Pancreas (tissue), 10 donors: ENCODE measurements around the gene FAM168A. TPM values are rescaled to one million over a fixed set of nuclear protein-coding genes. Genes with fewer than 3 reads are reported as not detected.
A peak's percentile ranks its signal among the peaks of the same experiment; 100 is the strongest.

Source experiments
- ATAC-seq, 4 donors: fragments of 200-7000 bp; cut with Tn5 transposase; one replicate each; pipeline versions ENCODE4 v1.8.0 to v1.9.1; 2020; ENCODE audit warnings: mild to moderate bottlenecking in 4 of 4, moderate library complexity in 4 of 4
- DNase-seq, 6 donors: peaks; one replicate each; pipeline ENCODE4 v3.0.0-alpha.2; 2020
- FAIRE-seq: peaks from 2 replicates; lab custom pipeline; 2012; peaks lifted over from hg19 to GRCh38; lab: Jason Lieb, UNC
- H3K27ac ChIP-seq, 4 donors: fragments of 200-600 bp; sonication (generic); 1 replicate in 3 of 4; 2 replicates in 1 of 4; pipeline versions ENCODE4 v1.5.0 to v1.8.0; 2020
- H3K27me3 ChIP-seq, 4 donors: fragments of 200-600 bp; one replicate each; pipeline ENCODE4 v1.8.0; 2021
- H3K36me3 ChIP-seq, 3 donors: fragments of 200-600 bp; sonication (generic) in 1 of 3; one replicate each; pipeline versions ENCODE4 v1.5.0 to v1.8.0; 2020 to 2021
- H3K4me1 ChIP-seq, 3 donors: fragments of 200-600 bp; one replicate each; pipeline ENCODE4 v1.8.0; 2021
- H3K4me3 ChIP-seq, 4 donors: fragments of 200-600 bp; sonication (generic) in 2 of 4; one replicate each; pipeline versions ENCODE4 v1.5.0 to v1.8.0; 2020 to 2021
- H3K9me3 ChIP-seq, 4 donors: fragments of 200-600 bp; one replicate each; pipeline ENCODE4 v1.8.0; 2021
- WGBS, 2 donors: extraction: QIAGEN DNeasy Blood & Tissue Kit; methylation state at CpG; one replicate each; pipeline ENCODE4 v1.1.7; 2013; 5-methylcytosine and 5-hydroxymethylcytosine counted together
- intact Hi-C, 3 donors: fragments of 100-400 bp; cut with DNase I; formaldehyde crosslinking; loops; one replicate each; pipeline versions ENCODE4 v1.11.1 to v1.14.2; 2022
- polyA plus RNA-seq, 2 donors: library from polyadenylated mRNA; stranded (reverse); fragments of 200-250 nt; gene quantifications; one replicate each; pipeline ENCODE4 v1.2.3, GENCODE V29; 2013
- total RNA-seq, 6 donors: library from RNA; stranded (reverse); fragmentation: NEBNext Ultra II Directional in 4 of 6; extraction: Animal tissue kit (Norgen Biotek cat#: 25700) in 4 of 6; gene quantifications; one replicate each; pipeline versions ENCODE4 v1.2.1 to v1.2.4, GENCODE V29; 2021 to 2023
- TF ChIP-seq, protein P1 (sequence below), 4 donors: fragments of 200-600 bp; sonication (generic) in 3 of 4; IDR thresholded peaks; one replicate each; pipeline versions ENCODE4 v1.5.0 to v1.8.0; 2021; ENCODE audit warnings: antibody characterized with exemption in 4 of 4
- donor health status: healthy with polysubstance abuse.
- donor health status: DM: no; HTN: no; CAD: no; lungs with moderate emphysema.
- donor health status: DM: no; HTN: no; CAD: no.
- donor health status: control.
- donor health status: control.
- donor health status: Bipolar disorder and iron deficiency.
- donor health status: DM: yes; HTN: yes; CAD: no.
- donor health status: DM: no; HTN: no; CAD: no.
- donor health status: DM: no; HTN: no; CAD: no.
- donor health status: DM: yes; HTN: yes; CAD: no.

The FAM168A gene
- total and polyA plus RNA-seq, 8 donors: 4.9 to 22.5 (median 13.4) TPM

DNA sequence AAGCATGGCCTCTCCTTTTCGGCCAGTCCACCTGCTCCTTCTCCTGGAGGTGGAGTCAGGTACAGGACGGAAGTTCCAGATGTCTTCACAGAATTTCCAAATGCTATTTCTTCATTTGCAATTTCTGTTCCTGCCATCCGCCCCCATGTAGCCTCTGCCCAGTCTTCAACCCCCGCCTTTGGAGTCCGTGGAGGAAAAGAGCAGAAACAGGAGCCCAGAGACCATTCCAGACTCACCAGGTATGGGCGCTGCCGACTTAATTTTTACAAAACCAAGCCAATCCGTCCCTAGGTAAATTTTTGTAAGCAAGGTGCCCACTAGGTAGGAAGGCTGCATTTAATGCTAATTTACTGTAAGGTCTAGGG is 192.8 kb downstream of the FAM168A start:
- H3K27ac ChIP-seq: no peak overlapping the region
- no peaks in the 10 kb centered on the region for H3K9me3 ChIP-seq
- TF ChIP-seq, protein P1, sequence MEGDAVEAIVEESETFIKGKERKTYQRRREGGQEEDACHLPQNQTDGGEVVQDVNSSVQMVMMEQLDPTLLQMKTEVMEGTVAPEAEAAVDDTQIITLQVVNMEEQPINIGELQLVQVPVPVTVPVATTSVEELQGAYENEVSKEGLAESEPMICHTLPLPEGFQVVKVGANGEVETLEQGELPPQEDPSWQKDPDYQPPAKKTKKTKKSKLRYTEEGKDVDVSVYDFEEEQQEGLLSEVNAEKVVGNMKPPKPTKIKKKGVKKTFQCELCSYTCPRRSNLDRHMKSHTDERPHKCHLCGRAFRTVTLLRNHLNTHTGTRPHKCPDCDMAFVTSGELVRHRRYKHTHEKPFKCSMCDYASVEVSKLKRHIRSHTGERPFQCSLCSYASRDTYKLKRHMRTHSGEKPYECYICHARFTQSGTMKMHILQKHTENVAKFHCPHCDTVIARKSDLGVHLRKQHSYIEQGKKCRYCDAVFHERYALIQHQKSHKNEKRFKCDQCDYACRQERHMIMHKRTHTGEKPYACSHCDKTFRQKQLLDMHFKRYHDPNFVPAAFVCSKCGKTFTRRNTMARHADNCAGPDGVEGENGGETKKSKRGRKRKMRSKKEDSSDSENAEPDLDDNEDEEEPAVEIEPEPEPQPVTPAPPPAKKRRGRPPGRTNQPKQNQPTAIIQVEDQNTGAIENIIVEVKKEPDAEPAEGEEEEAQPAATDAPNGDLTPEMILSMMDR (IDR thresholded peaks at IDR 0.05): no peak
- no peak for DNase-seq
- H3K27me3 ChIP-seq: no peaks in the 10 kb centered on the region
- WGBS, 2 donors: 91 to 92% methylated on average over 8 of the region's 8 CpGs
- FAIRE-seq: no peak
- H3K36me3 ChIP-seq: peaks cover 0 to 4% (median 0%) of the 10 kb centered on the region in 3 donors
- ATAC-seq: no peak
- intact Hi-C loops: loop anchor here in 1 of 3 donors (10.0 kb wide), 1 partner anchor 260 kb away; no protein-coding TSS in a partner anchor
- H3K4me1 ChIP-seq: no peaks in the 10 kb centered on the region
- no peak overlapping the region for H3K4me3 ChIP-seq

DNA sequence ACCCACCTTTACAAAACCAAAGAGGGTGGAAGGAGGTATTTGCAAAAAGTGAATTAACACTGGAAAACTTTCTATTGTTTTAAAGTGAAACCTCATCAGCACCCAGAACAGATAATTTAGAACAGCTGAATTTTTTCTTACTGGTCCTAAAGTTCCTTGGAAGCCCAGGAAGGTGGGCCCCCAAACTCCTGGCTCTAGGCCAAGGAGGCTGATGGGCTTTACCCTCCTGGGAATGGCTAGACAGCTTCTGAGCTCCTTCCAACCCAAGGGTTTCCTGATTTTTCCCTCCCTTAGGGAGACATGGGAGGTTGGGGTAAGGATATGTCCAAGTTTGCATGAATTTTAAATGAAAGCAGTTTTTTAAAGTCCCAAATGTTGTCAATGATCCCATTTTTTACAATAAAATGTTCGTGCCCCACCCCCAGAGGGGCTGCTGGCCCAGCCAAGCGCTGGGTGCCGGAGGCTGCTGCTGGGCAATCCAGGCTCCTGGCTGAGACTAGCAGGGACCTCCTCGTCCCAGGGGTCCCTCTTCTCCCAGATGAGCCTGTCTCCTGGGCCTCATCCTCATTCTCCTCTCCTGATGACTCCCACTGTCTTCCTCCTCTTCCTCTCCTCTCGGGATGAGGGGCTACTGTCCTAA is 193.3 kb downstream of the FAM168A start:
- WGBS, 2 donors: 90 to 91% methylated on average over 5 of the region's 5 CpGs
- Histone ChIP-seq H3K36me3 (peaks cover 0 to 3% (median 0%) of the 10 kb centered on the region in 3 donors), H3K4me3 (no peak overlapping the region), H3K4me1 (no peaks in the 10 kb centered on the region), H3K27ac (no peak overlapping the region), H3K9me3 (no peaks in the 10 kb centered on the region), H3K27me3 (no peaks in the 10 kb centered on the region)
- intact Hi-C loops: loop anchor here in 1 of 3 donors (10.0 kb wide), 1 partner anchor 260 kb away; no protein-coding TSS in a partner anchor
- no peak for DNase-seq
- TF ChIP-seq, protein P1 (IDR thresholded peaks at IDR 0.05): no peak
- ATAC-seq: no peak
- FAIRE-seq: no peak

DNA sequence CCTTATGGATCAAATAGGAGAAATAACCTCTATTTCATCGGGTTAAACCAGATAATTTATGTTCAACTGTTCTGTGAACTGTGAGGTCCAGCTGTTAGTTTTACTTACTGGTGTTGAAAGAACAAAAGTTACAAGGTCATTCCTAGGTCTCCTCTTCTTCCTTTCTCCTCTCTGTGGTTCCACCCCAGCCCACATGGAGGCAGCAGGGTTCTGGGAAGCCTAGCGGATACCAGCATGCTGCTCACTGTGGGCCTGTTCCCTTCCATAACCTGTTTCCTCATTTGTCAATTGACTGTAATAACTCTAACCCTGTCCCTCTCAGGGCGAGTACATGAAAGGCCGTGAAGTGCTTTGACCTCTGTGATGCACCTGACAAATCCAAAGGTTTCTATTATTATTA is 193.9 kb downstream of the FAM168A start:
- intact Hi-C loops: loop anchor here in 1 of 3 donors (10.0 kb wide), 1 partner anchor 261 kb away; no protein-coding TSS in a partner anchor
- 54 to 64% methylated on average over 4 of the region's 4 CpGs for WGBS, 2 donors
- no peak for FAIRE-seq

DNA sequence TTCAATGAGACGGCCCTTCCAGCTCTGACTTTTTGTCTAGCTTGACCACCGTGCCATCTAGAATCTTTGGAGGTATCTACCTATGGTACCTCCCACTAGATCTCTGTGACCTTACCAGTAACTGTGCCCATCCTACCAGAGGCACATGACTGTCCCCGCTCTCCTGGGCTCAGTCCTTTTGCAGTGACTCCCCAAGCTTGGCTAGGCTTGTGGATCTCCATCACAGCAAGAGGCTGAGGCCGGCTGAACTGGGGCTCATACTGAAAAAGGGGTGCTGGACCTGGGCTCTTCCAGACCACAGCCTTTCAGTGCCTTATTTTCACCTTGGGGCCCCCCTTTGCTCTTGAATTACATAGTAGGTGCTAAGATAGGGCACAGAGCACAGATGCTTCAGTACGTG is 194.4 kb downstream of the FAM168A start:
- FAIRE-seq: no peak
- 88 to 99% methylated on average over 5 of the region's 5 CpGs for WGBS, 2 donors
- intact Hi-C loops: loop anchor here in 1 of 3 donors (10.0 kb wide), 1 partner anchor 261 kb away; no protein-coding TSS in a partner anchor

More for the DNA sequence above, 193.9 kb downstream of the FAM168A start:
- Histone ChIP-seq H3K9me3 (no peaks in the 10 kb centered on the region), H3K27ac (no peak overlapping the region), H3K36me3 (no peaks in the 10 kb centered on the region), H3K4me3 (no peak overlapping the region), H3K4me1 (no peaks in the 10 kb centered on the region), H3K27me3 (no peaks in the 10 kb centered on the region)
- TF ChIP-seq, protein P1 (IDR thresholded peaks at IDR 0.05): peak in 2 of 4 donors; percentile 22 to 25
- DNase-seq (no peak), ATAC-seq (peak; percentile 48 to 85 (median 85))

More for the DNA sequence above, 194.4 kb downstream of the FAM168A start:
- no peak for ATAC-seq
- Histone ChIP-seq H3K4me1 (no peaks in the 10 kb centered on the region), H3K27ac (no peak overlapping the region), H3K4me3 (no peak overlapping the region), H3K9me3 (no peaks in the 10 kb centered on the region), H3K27me3 (no peaks in the 10 kb centered on the region), H3K36me3 (no peaks in the 10 kb centered on the region)
- TF ChIP-seq, protein P1 (IDR thresholded peaks at IDR 0.05): no peak
- no peak for DNase-seq
